ENCODE data around the gene IL17RB. TPM values are rescaled to one million over a fixed set of nuclear protein-coding genes. Genes with fewer than 3 reads are reported as not detected.

The IL17RB gene
- total and polyA plus RNA-seq, 2 experiments from 2014 or later = 0.79 TPM; not detected in 1

GRCh38 chr3:53863145-53863544 lies 16.8 kb downstream of the IL17RB start:
- in situ Hi-C loops (cut with MboI) = no loop called here
- Histone ChIP-seq H4K20me1 (ENCODE audit: insufficient read depth) (no peaks in the 10 kb centered on the region), H3K79me2 (ENCODE audit: insufficient read depth) (no peaks in the 10 kb centered on the region), H3K4me3 (no peak overlapping the region), H3K27ac (no peak overlapping the region), H3K9me2 (ENCODE audit: insufficient read depth) (no peaks in the 10 kb centered on the region), H3K9ac (no peak overlapping the region), H3F3A (ENCODE audit: insufficient read depth) (no peaks in the 10 kb centered on the region), H2AFZ (no peak overlapping the region), H3K4me2 (ENCODE audit: unreplicated experiment) (no peak overlapping the region), H3K27me3 (replicated peaks; ENCODE audit: insufficient read depth) (no peaks in the 10 kb centered on the region), H3K36me3 (ENCODE audit: low read depth) (peaks cover 34% of the 10 kb centered on the region; the same call in 1 of the 2 replicates), H3K9me3 (ENCODE audit: low read depth) (no peaks in the 10 kb centered on the region), H3K4me1 (ENCODE audit: insufficient read depth) (no peaks in the 10 kb centered on the region)
- no peak for DNase-seq
- no peak for TF ChIP-seq EZH2phosphoT487 (IDR thresholded peaks at IDR 0.05; ENCODE audit: insufficient read depth, low read depth)
- TF ChIP-seq EZH2 (IDR thresholded peaks at IDR 0.05; ENCODE audit: insufficient read depth, poor library complexity, severe bottlenecking) = no peak
- 90 to 100% methylated on average over 1 of the region's 1 CpG for WGBS, 2 experiments (ENCODE audit: low coverage in 1 of 2, low lambda C conversion rate in 2 of 2, missing lambda C conversion rate in 2 of 2)

GRCh38 chr3:53865732-53866499 lies 19.5 kb downstream of the IL17RB start:
- Histone ChIP-seq H3K4me2 (ENCODE audit: unreplicated experiment) (no peak overlapping the region), H3F3A (ENCODE audit: insufficient read depth) (no peaks in the 10 kb centered on the region), H3K79me2 (ENCODE audit: insufficient read depth) (no peaks in the 10 kb centered on the region), H3K27ac (no peak overlapping the region), H3K9me3 (ENCODE audit: low read depth) (no peaks in the 10 kb centered on the region), H3K27me3 (replicated peaks; ENCODE audit: insufficient read depth) (no peaks in the 10 kb centered on the region), H3K4me3 (no peak overlapping the region), H3K9me2 (ENCODE audit: insufficient read depth) (no peaks in the 10 kb centered on the region), H3K4me1 (ENCODE audit: insufficient read depth) (no peaks in the 10 kb centered on the region), H3K36me3 (ENCODE audit: low read depth) (peaks cover 52% of the 10 kb centered on the region; the same call in 1 of the 2 replicates), H3K9ac (no peak overlapping the region), H2AFZ (no peak overlapping the region), H4K20me1 (ENCODE audit: insufficient read depth) (no peaks in the 10 kb centered on the region)
- in situ Hi-C loops (cut with MboI) = no loop called here
- TF ChIP-seq EZH2phosphoT487 (IDR thresholded peaks at IDR 0.05; ENCODE audit: insufficient read depth, low read depth) = no peak
- TF ChIP-seq EZH2 (IDR thresholded peaks at IDR 0.05; ENCODE audit: insufficient read depth, poor library complexity, severe bottlenecking) = no peak
- DNase-seq = no peak
- 83 to 86% methylated on average over 5 of the region's 5 CpGs for WGBS, 2 experiments (ENCODE audit: low coverage in 1 of 2, low lambda C conversion rate in 2 of 2, missing lambda C conversion rate in 2 of 2)

- H3K4me1 ChIP-seq (ENCODE audit: insufficient read depth) = peaks cover 12% of the 10 kb centered on the region
- H4K20me1 ChIP-seq (ENCODE audit: insufficient read depth) = no peaks in the 10 kb centered on the region
- no peaks in the 10 kb centered on the region for H3K9me2 ChIP-seq (ENCODE audit: insufficient read depth)
- H3F3A ChIP-seq (ENCODE audit: insufficient read depth) = peaks cover 9% of the 10 kb centered on the region
- peak overlapping the region; percentile 94 for H3K4me3 ChIP-seq
- H3K79me2 ChIP-seq (ENCODE audit: insufficient read depth) = peaks cover 38% of the 10 kb centered on the region
- 46% methylated on average over 10 of the region's 10 CpGs for WGBS, 2 experiments (ENCODE audit: low coverage in 1 of 2, low lambda C conversion rate in 2 of 2, missing lambda C conversion rate in 2 of 2)
- H3K4me2 ChIP-seq (ENCODE audit: unreplicated experiment) = peak overlapping the region; percentile 95
- H3K9me3 ChIP-seq (ENCODE audit: low read depth) = no peaks in the 10 kb centered on the region
- no peak for TF ChIP-seq EZH2 (IDR thresholded peaks at IDR 0.05; ENCODE audit: insufficient read depth, poor library complexity, severe bottlenecking)
- TF ChIP-seq EZH2phosphoT487 (IDR thresholded peaks at IDR 0.05; ENCODE audit: insufficient read depth, low read depth) = no peak
- H2AFZ ChIP-seq = peak overlapping the region; percentile 91
- DNase-seq = peak; percentile 61
- peak overlapping the region; percentile 92 for H3K9ac ChIP-seq
- peaks cover 45% of the 10 kb centered on the region for H3K36me3 ChIP-seq (ENCODE audit: low read depth)
- in situ Hi-C loops (cut with MboI) = loop anchor here (25.0 kb wide), 1 partner anchor 543 kb away; the partner anchor contains the start of gene DCP1A
- H3K27me3 ChIP-seq (replicated peaks; ENCODE audit: insufficient read depth) = no peaks in the 10 kb centered on the region
- H3K27ac ChIP-seq = peak overlapping the region; percentile 76
Observed at GRCh38 chr3:53880396-53881345, 34.3 kb downstream of the IL17RB start.

Data from GM23248 (cell line).